Fibroblast of skin of scalp (primary cell): ENCODE measurements around the gene PARN.
A peak's percentile ranks its signal among the peaks of the same experiment; 100 is the strongest.

Experiments
- DNase-seq: peaks from one replicate; pipeline ENCODE4 v3.0.0-alpha.2; 2013

The PARN gene

GRCh38 chr16:14495213-14496046, 134.6 kb downstream of the PARN start:
- DNase-seq = no peak

GRCh38 chr16:14494396-14494966, 135.6 kb downstream of the PARN start:
- no peak for DNase-seq

- no peak for DNase-seq
These were observed 136.3 kb downstream of the PARN start for GRCh38 chr16:14493791-14494190.

- DNase-seq = no peak
These were observed 137.4 kb downstream of the PARN start for GRCh38 chr16:14492614-14493013.

GRCh38 chr16:14491861-14492529, 138.1 kb downstream of the PARN start:
- DNase-seq = no peak

GRCh38 chr16:14490235-14490634, 139.8 kb downstream of the PARN start:
- no peak for DNase-seq

GRCh38 chr16:14489460-14489859, 140.6 kb downstream of the PARN start:
- DNase-seq = peak; percentile 65

- no peak for DNase-seq
These were observed 142.5 kb downstream of the PARN start for GRCh38 chr16:14487579-14487978.

- DNase-seq = peak; percentile 97
These were observed 143.3 kb downstream of the PARN start for GRCh38 chr16:14486520-14487303.

- no peak for DNase-seq
These were observed 144.1 kb downstream of the PARN start for GRCh38 chr16:14485811-14486519.

- peak; percentile 71 for DNase-seq
These were observed 144.9 kb downstream of the PARN start for GRCh38 chr16:14485121-14485551.

GRCh38 chr16:14483819-14484385, 146.2 kb downstream of the PARN start:
- peak; percentile 17 for DNase-seq

- no peak for DNase-seq
These were observed 153.9 kb downstream of the PARN start for GRCh38 chr16:14476183-14476582.

- DNase-seq = no peak
These were observed 154.5 kb downstream of the PARN start for GRCh38 chr16:14475370-14476139.

- DNase-seq = no peak
These were observed 156.6 kb downstream of the PARN start for GRCh38 chr16:14473488-14473887.

GRCh38 chr16:14472357-14472756, 157.7 kb downstream of the PARN start:
- no peak for DNase-seq

GRCh38 chr16:14470788-14471187, 159.3 kb downstream of the PARN start:
- no peak for DNase-seq

- no peak for DNase-seq
These were observed 164.3 kb downstream of the PARN start for GRCh38 chr16:14465799-14466198.

GRCh38 chr16:14464796-14465195, 165.3 kb downstream of the PARN start:
- DNase-seq = no peak

- DNase-seq = no peak
These were observed 165.9 kb downstream of the PARN start for GRCh38 chr16:14464192-14464591.

- DNase-seq = peak; percentile 43
These were observed 167.2 kb downstream of the PARN start for GRCh38 chr16:14462811-14463210.
